WERI-Rb-1 (cell line): ENCODE results near the gene TSEN2.

Experiments used
- DNase-seq: peaks from one replicate; pipeline ENCODE4 v3.0.0-alpha.2; 2020
- H3K27ac ChIP-seq: fragments of 250-450 bp; sonication (Bioruptor Pico); 2 replicates; pipeline ENCODE4 v1.5.1; 2020; ENCODE audit warnings: mild to moderate bottlenecking, moderate library complexity
- H3K27me3 ChIP-seq: fragments of 250-450 bp; sonication (Bioruptor Pico); 2 replicates; pipeline ENCODE4 v1.5.1; 2021; ENCODE audit warnings: mild to moderate bottlenecking, low read depth, moderate library complexity; ENCODE audit not compliant: insufficient read depth, severe bottlenecking
- H3K36me3 ChIP-seq: fragments of 250-450 bp; sonication (Bioruptor Pico); 2 replicates; pipeline ENCODE4 v1.5.1; 2020; ENCODE audit warnings: mild to moderate bottlenecking, moderate library complexity
- H3K4me3 ChIP-seq: 2 replicates; pipeline ENCODE4 v1.5.1; 2011; ENCODE audit warnings: low read depth, mild to moderate bottlenecking, control low read depth, low read length
- H3K9me3 ChIP-seq: fragments of 250-450 bp; sonication (Bioruptor Pico); 2 replicates; pipeline ENCODE4 v1.5.1; 2021; ENCODE audit warnings: mild to moderate bottlenecking, moderate library complexity; ENCODE audit not compliant: severe bottlenecking
- CTCF ChIP-seq: IDR thresholded peaks from 2 replicates; pipeline ENCODE4 v1.5.1; 2011; ENCODE audit warnings: low read depth, mild to moderate bottlenecking, control low read depth, inconsistent platforms, low read length

TSEN2 gene

GRCh38 chr3:12512534-12513118, 28.3 kb downstream of the TSEN2 start:
- TF ChIP-seq CTCF = no peak
- no peak overlapping the region for H3K4me3 ChIP-seq
- H3K27ac ChIP-seq = no peak overlapping the region
- DNase-seq = no peak
- H3K9me3 ChIP-seq = no peaks in the 10 kb centered on the region
- no peaks in the 10 kb centered on the region for H3K27me3 ChIP-seq
- no peaks in the 10 kb centered on the region; the same call in 1 of the 2 replicates for H3K36me3 ChIP-seq

DNA sequence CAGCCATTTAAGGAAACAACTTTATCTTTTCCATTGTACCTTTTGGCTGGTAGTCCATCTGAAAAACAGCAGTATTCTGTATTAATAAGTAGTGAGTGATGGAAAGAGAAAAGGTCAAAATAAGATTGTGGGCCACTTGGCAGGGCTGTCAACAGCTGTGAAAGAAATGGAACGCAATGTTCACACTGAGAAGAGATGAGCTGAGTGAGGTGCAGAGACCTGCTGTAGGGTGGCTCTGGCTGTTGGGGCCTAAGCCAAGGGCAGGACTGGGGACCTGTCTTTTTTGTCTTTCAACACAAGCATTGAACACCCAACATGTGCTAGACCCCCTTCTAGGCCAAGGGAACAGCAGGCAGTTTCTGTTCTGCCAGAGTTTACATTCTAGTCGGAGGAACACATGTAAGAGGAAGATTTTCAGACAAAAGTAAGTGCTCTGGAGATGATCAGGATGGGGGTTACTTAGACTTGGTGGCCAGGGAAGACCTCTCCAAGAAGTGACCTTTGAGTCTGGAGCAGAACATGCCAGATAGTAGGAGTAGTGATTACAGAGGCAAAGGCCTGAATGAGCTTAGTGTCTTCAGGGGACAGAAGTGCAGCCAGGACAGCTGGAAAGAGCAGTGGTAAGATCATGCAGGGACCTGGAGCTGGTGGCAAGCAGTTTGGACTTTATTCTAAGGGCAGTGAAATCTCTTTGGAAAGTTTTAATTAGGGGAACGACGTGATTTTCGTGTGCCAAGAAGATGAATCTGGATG, 29.6 kb downstream of the TSEN2 start:
- TF ChIP-seq CTCF = no peak
- Histone ChIP-seq H3K27ac (no peak overlapping the region), H3K4me3 (no peak overlapping the region), H3K9me3 (no peaks in the 10 kb centered on the region), H3K27me3 (no peaks in the 10 kb centered on the region), H3K36me3 (no peaks in the 10 kb centered on the region)
- no peak for DNase-seq

DNA sequence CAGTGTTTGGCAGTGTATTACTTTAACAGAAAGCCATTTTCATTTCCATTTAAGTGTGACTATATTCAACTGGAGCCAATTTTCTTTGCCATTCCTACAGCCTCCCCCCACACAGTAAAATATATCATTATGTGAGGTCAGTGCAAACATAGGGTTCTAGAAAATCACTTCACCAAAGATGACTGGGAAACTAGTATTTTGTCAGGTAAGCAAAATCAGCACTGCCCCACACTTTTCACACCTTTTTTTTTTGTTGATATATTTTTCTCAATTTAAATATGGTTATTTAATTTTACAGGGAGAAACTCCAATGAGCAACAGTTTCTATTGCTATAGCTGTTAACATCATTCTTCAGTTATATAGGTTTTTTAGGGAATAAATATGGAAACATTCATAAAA, 31.4 kb downstream of the TSEN2 start:
- no peak overlapping the region for H3K27ac ChIP-seq
- DNase-seq = no peak
- H3K4me3 ChIP-seq = no peak overlapping the region
- H3K36me3 ChIP-seq = no peaks in the 10 kb centered on the region
- H3K9me3 ChIP-seq = no peaks in the 10 kb centered on the region
- H3K27me3 ChIP-seq = no peaks in the 10 kb centered on the region
- no peak for TF ChIP-seq CTCF

DNA sequence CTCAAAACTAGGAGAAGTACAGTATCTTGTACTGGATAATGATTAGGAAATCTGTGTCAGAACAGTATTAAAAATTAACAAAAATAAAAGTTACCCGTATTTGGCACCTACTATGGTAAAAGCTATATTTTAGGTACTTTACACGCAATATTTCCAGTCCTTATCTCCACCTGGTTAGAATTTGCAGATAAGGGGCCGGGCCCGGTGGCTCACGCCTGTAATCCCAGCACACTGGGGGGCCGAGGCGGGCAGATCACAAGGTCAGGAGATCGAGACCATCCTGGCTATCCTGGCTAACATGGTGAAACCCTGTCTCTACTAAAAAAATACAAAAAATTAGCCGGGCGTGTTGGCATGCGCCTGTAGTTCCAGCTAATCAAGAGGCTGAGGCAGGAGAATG, 32.6 kb downstream of the TSEN2 start:
- TF ChIP-seq CTCF = no peak
- Histone ChIP-seq H3K4me3 (no peak overlapping the region), H3K27ac (no peak overlapping the region), H3K9me3 (no peaks in the 10 kb centered on the region), H3K27me3 (no peaks in the 10 kb centered on the region), H3K36me3 (peaks cover 6% of the 10 kb centered on the region)
- DNase-seq = no peak

GRCh38 chr3:12518261-12519028, 34.2 kb downstream of the TSEN2 start:
- peaks cover 6% of the 10 kb centered on the region for H3K36me3 ChIP-seq
- H3K27me3 ChIP-seq = no peaks in the 10 kb centered on the region
- DNase-seq = no peak
- no peak for TF ChIP-seq CTCF
- no peak overlapping the region for H3K4me3 ChIP-seq
- H3K9me3 ChIP-seq = no peaks in the 10 kb centered on the region
- no peak overlapping the region for H3K27ac ChIP-seq
